Epithelial cell of proximal tubule (primary cell): Measurements from ENCODE around the gene SFXN5. TPM values are rescaled to one million over a fixed set of nuclear protein-coding genes. Genes with fewer than 3 reads are reported as not detected.

Source experiments
- DNase-seq: peaks from one replicate; pipeline ENCODE4 v3.0.0-alpha.2; 2011; ENCODE audit warnings: low read depth
- H3K4me3 ChIP-seq: 2 replicates; pipeline ENCODE4 v1.5.1; 2011; ENCODE audit warnings: low read depth, mild to moderate bottlenecking, low read length
- total RNA-seq: library from RNA; depleted of rRNA; stranded (reverse); fragments of >200 nt; gene quantifications from 2 replicates; pipeline ENCODE4 v1.2.3, GENCODE V29; 2015
- TF ChIP-seq, protein P1 (sequence below): conservative IDR thresholded peaks from 2 replicates; pipeline ENCODE4 v1.5.1; 2012; ENCODE audit warnings: low read depth, mild to moderate bottlenecking, low read length

SFXN5 gene
- total RNA-seq, 1 donor from 2014 or later = 8.4 TPM

DNA sequence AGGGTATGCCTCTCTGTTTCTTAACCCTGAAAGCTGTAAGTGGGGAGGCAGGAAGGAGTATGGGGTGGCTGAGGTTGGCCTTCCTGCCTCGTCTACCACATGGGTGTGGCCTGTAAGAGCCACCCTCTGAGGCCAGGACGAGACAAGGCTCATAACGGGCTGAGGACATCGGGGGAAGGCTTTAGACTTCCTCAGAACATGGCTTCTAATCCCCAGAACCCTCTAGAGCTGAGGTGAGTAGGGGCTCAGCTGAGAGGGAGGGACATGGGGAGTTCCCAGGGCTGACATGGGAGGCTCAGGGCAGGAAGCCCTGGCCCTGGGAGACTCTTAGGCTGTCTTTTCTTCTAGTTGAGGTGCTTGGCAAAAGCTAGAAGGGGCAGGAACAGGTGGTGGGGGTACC lies 117.5 kb downstream of the SFXN5 start:
- TF ChIP-seq, protein P1, sequence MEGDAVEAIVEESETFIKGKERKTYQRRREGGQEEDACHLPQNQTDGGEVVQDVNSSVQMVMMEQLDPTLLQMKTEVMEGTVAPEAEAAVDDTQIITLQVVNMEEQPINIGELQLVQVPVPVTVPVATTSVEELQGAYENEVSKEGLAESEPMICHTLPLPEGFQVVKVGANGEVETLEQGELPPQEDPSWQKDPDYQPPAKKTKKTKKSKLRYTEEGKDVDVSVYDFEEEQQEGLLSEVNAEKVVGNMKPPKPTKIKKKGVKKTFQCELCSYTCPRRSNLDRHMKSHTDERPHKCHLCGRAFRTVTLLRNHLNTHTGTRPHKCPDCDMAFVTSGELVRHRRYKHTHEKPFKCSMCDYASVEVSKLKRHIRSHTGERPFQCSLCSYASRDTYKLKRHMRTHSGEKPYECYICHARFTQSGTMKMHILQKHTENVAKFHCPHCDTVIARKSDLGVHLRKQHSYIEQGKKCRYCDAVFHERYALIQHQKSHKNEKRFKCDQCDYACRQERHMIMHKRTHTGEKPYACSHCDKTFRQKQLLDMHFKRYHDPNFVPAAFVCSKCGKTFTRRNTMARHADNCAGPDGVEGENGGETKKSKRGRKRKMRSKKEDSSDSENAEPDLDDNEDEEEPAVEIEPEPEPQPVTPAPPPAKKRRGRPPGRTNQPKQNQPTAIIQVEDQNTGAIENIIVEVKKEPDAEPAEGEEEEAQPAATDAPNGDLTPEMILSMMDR = no peak

DNA sequence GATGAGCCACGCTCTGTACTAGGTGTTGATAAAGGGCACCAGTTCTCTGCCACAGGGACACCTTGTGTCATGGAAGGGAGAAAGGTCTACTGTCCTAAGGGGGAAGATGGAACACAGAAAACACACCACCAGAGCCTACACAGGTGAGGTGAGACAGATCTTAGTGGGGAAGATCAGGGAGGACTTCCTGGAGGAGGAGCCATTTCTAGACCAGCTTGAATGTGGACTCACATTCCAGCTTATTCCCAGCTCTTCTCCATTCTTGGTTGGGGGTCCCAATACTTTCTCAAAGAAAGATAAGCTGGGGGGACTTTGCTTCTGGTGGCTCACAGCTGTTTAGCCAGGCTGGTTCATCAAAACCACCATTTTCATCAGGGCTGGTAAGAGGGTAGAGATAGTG lies 118.0 kb downstream of the SFXN5 start:
- DNase-seq = no peak

More for the DNA sequence above, 117.5 kb downstream of the SFXN5 start:
- no peak overlapping the region for H3K4me3 ChIP-seq
- no peak for DNase-seq

DNA sequence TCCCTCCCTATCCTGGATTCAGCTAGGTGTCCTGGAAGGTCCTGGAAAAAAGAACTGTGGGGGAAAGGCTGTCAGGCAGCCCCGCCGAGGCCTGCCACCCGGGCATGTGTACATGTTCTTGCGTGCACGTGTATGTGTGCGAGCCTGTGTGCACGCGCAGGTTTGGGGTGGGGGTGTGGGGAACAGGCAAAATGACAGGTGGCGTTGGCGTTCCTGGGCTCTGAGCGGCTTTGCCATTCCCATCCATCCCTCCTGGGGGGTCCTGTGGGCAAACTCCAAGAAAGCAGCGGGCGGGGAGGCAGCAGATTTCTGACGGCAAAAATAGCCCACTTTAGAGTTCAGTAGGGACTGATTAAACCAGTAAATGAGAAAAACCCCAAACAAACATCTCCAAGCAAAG lies 118.6 kb downstream of the SFXN5 start:
- no peak overlapping the region for H3K4me3 ChIP-seq
- TF ChIP-seq, protein P1 = no peak
- DNase-seq = no peak

More for the DNA sequence above, 118.0 kb downstream of the SFXN5 start:
- TF ChIP-seq, protein P1 = no peak
- no peak overlapping the region for H3K4me3 ChIP-seq

DNA sequence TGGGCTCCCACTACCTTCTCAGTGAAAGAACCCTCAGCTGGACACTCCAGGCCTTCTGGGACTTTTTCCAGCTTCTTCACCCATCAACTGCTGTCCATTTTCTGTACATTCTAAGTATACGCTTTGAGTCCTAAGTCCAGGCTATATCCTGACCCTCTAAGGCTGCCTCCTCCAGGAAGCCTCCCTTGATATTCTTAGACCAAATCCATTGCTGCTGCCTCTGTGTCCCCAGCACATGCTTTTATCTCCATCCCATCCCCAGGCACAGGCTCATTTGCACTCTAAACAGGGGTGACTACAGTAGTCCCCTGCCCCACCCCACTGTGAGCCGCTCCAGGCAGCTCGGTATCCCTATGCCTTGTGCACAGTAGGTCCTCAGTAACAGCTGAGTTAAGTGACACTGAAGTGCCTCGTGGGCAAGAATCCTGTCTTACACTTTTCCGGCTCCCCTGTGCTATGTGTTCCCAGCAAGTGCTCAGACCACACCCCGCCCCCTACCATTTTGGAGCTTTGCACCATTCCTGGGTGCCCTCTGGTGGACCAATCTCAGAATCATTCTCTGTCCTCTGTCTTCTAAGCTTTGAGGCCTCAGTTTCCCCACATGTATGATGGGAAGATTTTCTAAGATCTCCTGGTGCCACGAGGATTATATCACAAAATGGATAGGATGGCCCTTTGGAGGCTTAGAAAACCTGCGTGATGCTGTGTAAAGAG lies 119.2 kb downstream of the SFXN5 start:
- TF ChIP-seq, protein P1 = peak; percentile 22
- no peak overlapping the region for H3K4me3 ChIP-seq
- no peak for DNase-seq

DNA sequence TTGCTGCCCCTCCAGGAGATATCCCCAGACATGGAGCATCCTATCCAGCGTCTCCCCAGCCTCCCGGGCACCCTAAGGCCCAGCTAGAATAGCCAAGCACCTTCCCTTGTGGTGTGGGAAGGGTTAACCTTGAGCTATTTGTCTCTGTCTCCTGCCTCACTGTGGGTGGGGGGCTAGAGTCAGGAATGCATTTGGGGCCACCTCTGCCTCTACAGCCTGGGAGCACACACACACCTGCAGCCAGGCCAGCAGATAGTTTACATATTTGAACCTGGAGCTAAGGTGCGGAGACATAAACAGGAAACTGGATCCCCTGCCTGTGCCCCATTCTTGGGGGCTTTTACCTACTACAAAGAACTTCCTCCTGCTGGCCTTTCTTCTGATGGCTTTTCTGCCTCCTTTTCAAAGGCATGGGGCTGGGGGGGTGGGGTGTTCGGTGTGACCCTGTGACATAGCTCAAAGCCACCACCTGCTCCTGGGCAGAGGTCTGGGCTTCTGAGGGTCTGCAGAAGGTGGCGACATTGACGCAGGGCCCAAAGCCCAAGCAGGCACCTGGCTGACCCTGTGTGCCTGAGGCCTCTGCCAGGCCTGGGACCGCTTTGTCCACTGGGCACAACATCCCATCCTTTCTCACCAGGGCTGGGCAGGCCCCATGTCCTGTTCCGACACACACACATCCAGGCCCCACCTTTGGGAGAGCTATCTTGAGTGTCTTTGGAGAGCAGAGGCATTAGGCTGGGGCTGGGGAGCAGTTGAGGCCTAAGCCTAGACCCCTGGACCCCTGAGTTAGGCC lies 120.0 kb downstream of the SFXN5 start:
- no peak for DNase-seq
- no peak overlapping the region for H3K4me3 ChIP-seq
- TF ChIP-seq, protein P1 = no peak

DNA sequence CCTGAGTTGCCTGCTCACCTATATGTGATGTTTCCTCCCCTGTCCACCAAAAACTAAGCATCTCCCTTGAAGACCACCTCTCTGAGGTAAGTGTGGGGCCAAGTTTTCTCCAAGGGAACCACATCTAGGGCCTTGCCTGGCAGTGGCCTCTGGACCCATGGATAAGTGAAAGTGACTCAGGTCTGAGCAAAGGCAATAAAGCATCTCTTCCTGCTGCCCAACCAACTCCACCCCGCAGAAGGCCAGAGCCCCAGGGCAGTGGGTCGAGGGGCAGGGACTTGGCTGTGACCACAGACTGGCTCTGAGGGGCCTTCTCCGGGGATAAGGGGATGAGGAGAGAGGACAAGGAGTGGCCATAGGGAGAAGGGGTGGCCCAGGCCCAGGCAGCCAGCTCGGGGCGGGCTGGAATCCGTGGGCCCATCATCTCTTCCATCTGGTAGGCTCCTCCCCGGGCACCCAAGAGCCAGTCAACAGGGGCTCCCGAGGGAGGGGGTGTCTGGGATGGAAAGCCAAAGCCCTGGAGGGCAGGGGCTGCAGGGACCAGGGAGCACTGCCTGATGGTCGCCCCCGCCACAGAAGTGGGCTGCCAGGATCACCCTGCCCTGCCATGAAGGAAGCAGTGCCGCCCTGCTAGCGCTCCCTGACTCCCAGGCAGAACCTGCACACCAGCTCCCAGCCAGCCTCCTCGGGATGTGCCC lies 120.8 kb downstream of the SFXN5 start:
- TF ChIP-seq, protein P1 = no peak
- DNase-seq = no peak
- no peak overlapping the region for H3K4me3 ChIP-seq
